ENCODE data around the gene TRIP11.

TRIP11 gene

DNA sequence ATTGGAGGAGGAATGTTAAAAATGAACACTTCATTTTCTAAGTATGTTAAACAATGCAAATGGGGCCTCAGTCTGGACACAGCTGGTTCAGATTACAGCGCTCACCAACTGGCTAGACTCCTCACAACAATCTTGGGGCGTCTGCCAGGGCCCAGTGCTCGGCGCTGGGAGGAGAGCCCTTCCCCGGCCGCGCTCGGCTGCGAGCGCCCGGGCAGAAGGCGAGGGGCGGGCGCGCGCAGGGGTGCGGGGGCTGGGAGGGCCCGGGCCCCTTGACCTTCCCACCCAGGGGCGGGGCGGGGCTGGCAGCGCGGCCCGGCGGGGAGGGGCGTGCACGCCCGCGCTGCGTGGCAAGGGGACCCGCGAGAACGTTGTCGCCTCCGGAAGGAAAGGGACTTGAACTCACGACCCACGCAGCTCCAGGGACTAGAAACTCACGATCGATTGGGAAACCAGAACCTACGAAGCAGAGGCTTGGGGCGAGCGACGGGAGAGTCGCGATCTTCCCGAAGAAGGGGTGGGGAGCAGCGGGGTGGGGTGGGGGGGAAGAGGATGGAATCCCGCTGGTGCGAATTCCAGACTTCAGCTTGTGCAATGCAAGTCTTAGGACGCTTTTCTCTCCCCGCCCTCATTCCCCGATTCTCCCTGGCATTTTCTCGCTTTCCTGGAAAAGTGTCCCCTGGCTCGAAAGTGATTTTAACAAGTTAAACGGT lies 92.2 kb downstream of the TRIP11 start, which contains the start of gene FBLN5:
FBLN5 (minus strand) TSS at position 220 of the 710 bp plus-strand sequence. CDS start 465 bp downstream, outside the sequence.
- Histone ChIP-seq H3K27me3 (ENCODE audit: insufficient read depth, poor library complexity, severe bottlenecking) (peaks cover 10% of the 10 kb centered on the region), H3K27ac (ENCODE audit: poor library complexity, severe bottlenecking) (no peak within 1 kb of the TSS), H3K36me3 (ENCODE audit: low read depth) (no peaks in the 10 kb centered on the region), H3K9me3 (ENCODE audit: severe bottlenecking) (no peaks in the 10 kb centered on the region), H3K4me1 (ENCODE audit: insufficient read depth, poor library complexity, severe bottlenecking) (no peaks in the 10 kb centered on the region), H3K4me3 (ENCODE audit: severe bottlenecking) (peak within 1 kb of the TSS; percentile 37)
- TF ChIP-seq CTCF (IDR thresholded peaks at IDR 0.05; ENCODE audit: poor library complexity, severe bottlenecking) = no peak
- no peak for DNase-seq (ENCODE audit: low spot score)
- ATAC-seq (ENCODE audit: low read depth) = peak; percentile 81

- TF ChIP-seq CTCF (IDR thresholded peaks at IDR 0.05; ENCODE audit: poor library complexity, severe bottlenecking) = no peak
- no peaks in the 10 kb centered on the region for H3K36me3 ChIP-seq (ENCODE audit: low read depth)
- ATAC-seq (ENCODE audit: low read depth) (no peak; the same call in 2 of the 3 replicates), DNase-seq (ENCODE audit: low spot score) (no peak)
- no peak overlapping the region for H3K27ac ChIP-seq (ENCODE audit: poor library complexity, severe bottlenecking)
- no peaks in the 10 kb centered on the region for H3K9me3 ChIP-seq (ENCODE audit: severe bottlenecking)
- no peaks in the 10 kb centered on the region for H3K4me1 ChIP-seq (ENCODE audit: insufficient read depth, poor library complexity, severe bottlenecking)
- peaks cover 10% of the 10 kb centered on the region for H3K27me3 ChIP-seq (ENCODE audit: insufficient read depth, poor library complexity, severe bottlenecking)
- peak overlapping the region; percentile 37 for H3K4me3 ChIP-seq (ENCODE audit: severe bottlenecking)
Observed at GRCh38 chr14:91946622-91947474, 93.0 kb downstream of the TRIP11 start.

GRCh38 chr14:91945751-91946621 lies 93.9 kb downstream of the TRIP11 start:
- no peaks in the 10 kb centered on the region for H3K36me3 ChIP-seq (ENCODE audit: low read depth)
- no peak overlapping the region for H3K27ac ChIP-seq (ENCODE audit: poor library complexity, severe bottlenecking)
- no peaks in the 10 kb centered on the region for H3K4me1 ChIP-seq (ENCODE audit: insufficient read depth, poor library complexity, severe bottlenecking)
- peaks cover 10% of the 10 kb centered on the region for H3K27me3 ChIP-seq (ENCODE audit: insufficient read depth, poor library complexity, severe bottlenecking)
- H3K4me3 ChIP-seq (ENCODE audit: severe bottlenecking) = no peak overlapping the region
- no peak for TF ChIP-seq CTCF (IDR thresholded peaks at IDR 0.05; ENCODE audit: poor library complexity, severe bottlenecking)
- DNase-seq (ENCODE audit: low spot score) (no peak), ATAC-seq (ENCODE audit: low read depth) (no peak)
- no peaks in the 10 kb centered on the region for H3K9me3 ChIP-seq (ENCODE audit: severe bottlenecking)

- DNase-seq (ENCODE audit: low spot score) (no peak), ATAC-seq (ENCODE audit: low read depth) (no peak)
- no peak overlapping the region for H3K4me3 ChIP-seq (ENCODE audit: severe bottlenecking)
- H3K36me3 ChIP-seq (ENCODE audit: low read depth) = no peaks in the 10 kb centered on the region
- no peak for TF ChIP-seq CTCF (IDR thresholded peaks at IDR 0.05; ENCODE audit: poor library complexity, severe bottlenecking)
- H3K27ac ChIP-seq (ENCODE audit: poor library complexity, severe bottlenecking) = no peak overlapping the region
- H3K4me1 ChIP-seq (ENCODE audit: insufficient read depth, poor library complexity, severe bottlenecking) = no peaks in the 10 kb centered on the region
- no peaks in the 10 kb centered on the region for H3K9me3 ChIP-seq (ENCODE audit: severe bottlenecking)
- peaks cover 10% of the 10 kb centered on the region for H3K27me3 ChIP-seq (ENCODE audit: insufficient read depth, poor library complexity, severe bottlenecking)
Observed at GRCh38 chr14:91942946-91943345, 96.9 kb downstream of the TRIP11 start.

All from RWPE2 (cell line).